ENCODE measurements around the gene RBMS3.

DNA sequence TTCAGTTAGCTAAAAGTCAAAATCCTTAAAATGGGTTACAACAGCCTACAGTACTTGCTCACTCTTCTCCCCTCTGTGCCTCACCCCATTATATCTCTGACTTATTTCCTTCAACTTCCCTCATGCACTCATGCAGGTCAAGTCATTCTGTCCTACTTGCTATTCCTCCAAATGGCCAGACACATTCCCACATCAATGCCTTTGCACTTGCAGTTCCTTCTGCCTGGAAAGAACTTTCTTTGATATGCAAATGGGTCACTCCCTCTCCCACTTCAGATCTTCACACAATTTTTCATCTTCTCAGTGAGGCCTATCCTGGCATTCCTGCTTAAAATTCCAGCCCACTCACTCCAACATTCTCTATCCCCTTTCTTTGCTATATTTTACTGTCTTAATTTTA lies 778.4 kb downstream of the RBMS3 start:
- TF ChIP-seq, protein P1, sequence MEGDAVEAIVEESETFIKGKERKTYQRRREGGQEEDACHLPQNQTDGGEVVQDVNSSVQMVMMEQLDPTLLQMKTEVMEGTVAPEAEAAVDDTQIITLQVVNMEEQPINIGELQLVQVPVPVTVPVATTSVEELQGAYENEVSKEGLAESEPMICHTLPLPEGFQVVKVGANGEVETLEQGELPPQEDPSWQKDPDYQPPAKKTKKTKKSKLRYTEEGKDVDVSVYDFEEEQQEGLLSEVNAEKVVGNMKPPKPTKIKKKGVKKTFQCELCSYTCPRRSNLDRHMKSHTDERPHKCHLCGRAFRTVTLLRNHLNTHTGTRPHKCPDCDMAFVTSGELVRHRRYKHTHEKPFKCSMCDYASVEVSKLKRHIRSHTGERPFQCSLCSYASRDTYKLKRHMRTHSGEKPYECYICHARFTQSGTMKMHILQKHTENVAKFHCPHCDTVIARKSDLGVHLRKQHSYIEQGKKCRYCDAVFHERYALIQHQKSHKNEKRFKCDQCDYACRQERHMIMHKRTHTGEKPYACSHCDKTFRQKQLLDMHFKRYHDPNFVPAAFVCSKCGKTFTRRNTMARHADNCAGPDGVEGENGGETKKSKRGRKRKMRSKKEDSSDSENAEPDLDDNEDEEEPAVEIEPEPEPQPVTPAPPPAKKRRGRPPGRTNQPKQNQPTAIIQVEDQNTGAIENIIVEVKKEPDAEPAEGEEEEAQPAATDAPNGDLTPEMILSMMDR (conservative IDR thresholded peaks at IDR 0.05 in 1 of 2, IDR thresholded peaks at IDR 0.05 in 1 of 2; ENCODE audit: low read depth in 1 of 2, low read length in 2 of 2), result no peak
- TF ChIP-seq EZH2 (IDR thresholded peaks at IDR 0.05; ENCODE audit: low read length, missing control alignments), result no peak
